HUES48 (cell line): ENCODE measurements around the gene CA11.
A peak's percentile ranks its signal among the peaks of the same experiment; 100 is the strongest.

Source experiments
- H3K27ac ChIP-seq: one replicate; pipeline ENCODE4 v1.7.0; 2013; ENCODE audit warnings: low read depth, low read length, inconsistent platforms
- H3K27me3 ChIP-seq: 2 replicates; pipeline ENCODE4 v1.6.1; 2013; ENCODE audit warnings: mild to moderate bottlenecking, low read length; ENCODE audit not compliant: control insufficient read depth, insufficient read depth
- H3K36me3 ChIP-seq: 2 replicates; pipeline ENCODE4 v1.6.1; 2013; ENCODE audit warnings: low read length; ENCODE audit not compliant: control insufficient read depth, insufficient read depth
- H3K4me1 ChIP-seq: 2 replicates; pipeline ENCODE4 v1.6.1; 2013; ENCODE audit warnings: mild to moderate bottlenecking, low read length; ENCODE audit not compliant: control insufficient read depth, insufficient read depth
- H3K4me3 ChIP-seq: 2 replicates; pipeline ENCODE4 v1.5.1; 2013; ENCODE audit warnings: mild to moderate bottlenecking, low read depth, low read length
- H3K9ac ChIP-seq: 2 replicates; pipeline ENCODE4 v1.6.1; 2013; ENCODE audit warnings: mild to moderate bottlenecking, low read depth, low read length, moderate library complexity
- H3K9me3 ChIP-seq: 2 replicates; pipeline ENCODE4 v1.6.1; 2013; ENCODE audit warnings: low read length; ENCODE audit not compliant: control insufficient read depth, insufficient read depth

CA11 gene

GRCh38 chr19:48618278-48618915, 27.6 kb downstream of the CA11 start:
- Histone ChIP-seq H3K27me3 (no peaks in the 10 kb centered on the region), H3K9me3 (no peaks in the 10 kb centered on the region), H3K4me3 (peak overlapping the region; percentile 95), H3K36me3 (peaks cover 38% of the 10 kb centered on the region), H3K27ac (peak overlapping the region; percentile 95), H3K4me1 (peaks cover 40% of the 10 kb centered on the region), H3K9ac (peak overlapping the region; percentile 98)

GRCh38 chr19:48617146-48617937, 28.6 kb downstream of the CA11 start:
- peak overlapping the region; percentile 95 for H3K27ac ChIP-seq
- peak overlapping the region; percentile 98; the same call in 1 of the 2 replicates for H3K9ac ChIP-seq
- H3K4me1 ChIP-seq, result peaks cover 37% of the 10 kb centered on the region
- peak overlapping the region; percentile 95 for H3K4me3 ChIP-seq
- H3K27me3 ChIP-seq, result no peaks in the 10 kb centered on the region
- H3K9me3 ChIP-seq, result no peaks in the 10 kb centered on the region
- H3K36me3 ChIP-seq, result peaks cover 38% of the 10 kb centered on the region

- Histone ChIP-seq H3K4me1 (peaks cover 37% of the 10 kb centered on the region), H3K27ac (peak overlapping the region; percentile 96)
These were observed 29.4 kb downstream of the CA11 start for GRCh38 chr19:48616491-48617056.

GRCh38 chr19:48616041-48616436, 29.9 kb downstream of the CA11 start:
- H3K9ac ChIP-seq, result no peak overlapping the region
- H3K4me1 ChIP-seq, result peaks cover 37% of the 10 kb centered on the region
- peaks cover 33% of the 10 kb centered on the region for H3K36me3 ChIP-seq
- peak overlapping the region; percentile 96 for H3K27ac ChIP-seq
- no peaks in the 10 kb centered on the region for H3K27me3 ChIP-seq
- no peaks in the 10 kb centered on the region for H3K9me3 ChIP-seq
- H3K4me3 ChIP-seq, result no peak overlapping the region

More at GRCh38 chr19:48616491-48617056, 29.4 kb downstream of the CA11 start:
- no peak overlapping the region for H3K9ac ChIP-seq
- peaks cover 36% of the 10 kb centered on the region for H3K36me3 ChIP-seq
- no peaks in the 10 kb centered on the region for H3K27me3 ChIP-seq
- H3K9me3 ChIP-seq, result no peaks in the 10 kb centered on the region
- no peak overlapping the region for H3K4me3 ChIP-seq

GRCh38 chr19:48615231-48616040, 30.6 kb downstream of the CA11 start:
- Histone ChIP-seq H3K36me3 (peaks cover 33% of the 10 kb centered on the region), H3K27ac (peak overlapping the region; percentile 96), H3K9me3 (no peaks in the 10 kb centered on the region), H3K4me1 (peaks cover 37% of the 10 kb centered on the region), H3K9ac (peak overlapping the region; percentile 64; the same call in 1 of the 2 replicates), H3K4me3 (peak overlapping the region; percentile 22; the same call in 1 of the 2 replicates), H3K27me3 (no peaks in the 10 kb centered on the region)

- H3K9ac ChIP-seq, result peak within 1 kb of the TSS; percentile 64
- H3K36me3 ChIP-seq, result peaks cover 33% of the 10 kb centered on the region
- H3K4me3 ChIP-seq, result peak within 1 kb of the TSS; percentile 22; the same call in 1 of the 2 replicates
- peaks cover 37% of the 10 kb centered on the region for H3K4me1 ChIP-seq
- H3K9me3 ChIP-seq, result no peaks in the 10 kb centered on the region
- H3K27me3 ChIP-seq, result no peaks in the 10 kb centered on the region
- peak within 1 kb of the TSS; percentile 96 for H3K27ac ChIP-seq
These were observed 31.4 kb downstream of the CA11 start, which contains the start of gene FAM83E for GRCh38 chr19:48614436-48615230. Gene FAM83E, minus strand, starts transcription at chr19:48615076. Its CDS starts 1,704 bp downstream, at chr19:48613372.

GRCh38 chr19:48613852-48614435, 32.0 kb downstream of the CA11 start:
- no peaks in the 10 kb centered on the region for H3K9me3 ChIP-seq
- no peaks in the 10 kb centered on the region for H3K27me3 ChIP-seq
- H3K4me3 ChIP-seq, result peak overlapping the region; percentile 19; the same call in 1 of the 2 replicates
- H3K9ac ChIP-seq, result peak overlapping the region; percentile 64
- H3K27ac ChIP-seq, result peak overlapping the region; percentile 96
- H3K36me3 ChIP-seq, result peaks cover 33% of the 10 kb centered on the region
- H3K4me1 ChIP-seq, result peaks cover 37% of the 10 kb centered on the region

- H3K27me3 ChIP-seq, result no peaks in the 10 kb centered on the region
- no peak overlapping the region for H3K4me3 ChIP-seq
- peaks cover 33% of the 10 kb centered on the region for H3K36me3 ChIP-seq
- no peak overlapping the region for H3K9ac ChIP-seq
- peaks cover 37% of the 10 kb centered on the region for H3K4me1 ChIP-seq
- no peaks in the 10 kb centered on the region for H3K9me3 ChIP-seq
- H3K27ac ChIP-seq, result no peak overlapping the region
These were observed 32.7 kb downstream of the CA11 start for GRCh38 chr19:48613024-48613851.

- Histone ChIP-seq H3K9ac (no peak overlapping the region), H3K27me3 (no peaks in the 10 kb centered on the region), H3K4me1 (peaks cover 29% of the 10 kb centered on the region), H3K9me3 (no peaks in the 10 kb centered on the region), H3K27ac (no peak overlapping the region), H3K4me3 (no peak overlapping the region), H3K36me3 (peaks cover 22% of the 10 kb centered on the region)
These were observed 34.1 kb downstream of the CA11 start for GRCh38 chr19:48611872-48612271.
